ENCODE data around the gene SLC8B1. TPM values are rescaled to one million over a fixed set of nuclear protein-coding genes. Genes with fewer than 3 reads are reported as not detected.
A peak's percentile ranks its signal among the peaks of the same experiment; 100 is the strongest.

Gene SLC8B1
- total RNA-seq, 1 donor from 2014 or later: 39.3 TPM

- Histone ChIP-seq H3K36me3 (no peaks in the 10 kb centered on the region), H3K4me3 (no peak overlapping the region), H3K27me3 (ENCODE audit: low read depth) (no peaks in the 10 kb centered on the region), H3K27ac (no peak overlapping the region), H3K4me1 (no peaks in the 10 kb centered on the region), H3K9me3 (no peaks in the 10 kb centered on the region)
- intact Hi-C loops (cut with DNase I): loop anchor here (10.0 kb wide), 1 partner anchor 146 kb away; no protein-coding TSS in a partner anchor
- ATAC-seq: no peak
- TF ChIP-seq CTCF (IDR thresholded peaks at IDR 0.05): no peak
- no peak for DNase-seq
Observed at GRCh38 chr12:113351089-113351488, 16.2 kb upstream of the SLC8B1 start.

GRCh38 chr12:113348849-113349536 is 14.1 kb upstream of the SLC8B1 start:
- H3K4me3 ChIP-seq: no peak overlapping the region
- H3K4me1 ChIP-seq: no peaks in the 10 kb centered on the region
- no peaks in the 10 kb centered on the region for H3K27me3 ChIP-seq (ENCODE audit: low read depth)
- no peak for TF ChIP-seq CTCF (IDR thresholded peaks at IDR 0.05)
- intact Hi-C loops (cut with DNase I): no loop called here
- H3K9me3 ChIP-seq: no peaks in the 10 kb centered on the region
- DNase-seq (no peak), ATAC-seq (no peak)
- no peak overlapping the region for H3K27ac ChIP-seq
- no peaks in the 10 kb centered on the region for H3K36me3 ChIP-seq

- intact Hi-C loops (cut with DNase I): no loop called here
- no peaks in the 10 kb centered on the region for H3K9me3 ChIP-seq
- no peak for TF ChIP-seq CTCF (IDR thresholded peaks at IDR 0.05)
- no peaks in the 10 kb centered on the region for H3K4me1 ChIP-seq
- no peaks in the 10 kb centered on the region for H3K27me3 ChIP-seq (ENCODE audit: low read depth)
- H3K27ac ChIP-seq: no peak overlapping the region
- no peak overlapping the region for H3K4me3 ChIP-seq
- DNase-seq (no peak), ATAC-seq (no peak)
- no peaks in the 10 kb centered on the region for H3K36me3 ChIP-seq
Observed at GRCh38 chr12:113347892-113348291, 13.0 kb upstream of the SLC8B1 start.

- H3K36me3 ChIP-seq: no peaks in the 10 kb centered on the region
- DNase-seq: no peak
- H3K4me3 ChIP-seq: no peak overlapping the region
- intact Hi-C loops (cut with DNase I): no loop called here
- H3K4me1 ChIP-seq: no peaks in the 10 kb centered on the region
- H3K27me3 ChIP-seq (ENCODE audit: low read depth): no peaks in the 10 kb centered on the region
- no peak for TF ChIP-seq CTCF (IDR thresholded peaks at IDR 0.05)
- no peak overlapping the region for H3K27ac ChIP-seq
- H3K9me3 ChIP-seq: no peaks in the 10 kb centered on the region
- ATAC-seq: no peak
Observed at GRCh38 chr12:113347107-113347506, 12.2 kb upstream of the SLC8B1 start.

- TF ChIP-seq CTCF (IDR thresholded peaks at IDR 0.05): no peak
- Histone ChIP-seq H3K4me1 (no peaks in the 10 kb centered on the region), H3K27me3 (ENCODE audit: low read depth) (no peaks in the 10 kb centered on the region), H3K36me3 (no peaks in the 10 kb centered on the region), H3K27ac (no peak overlapping the region), H3K4me3 (no peak overlapping the region), H3K9me3 (no peaks in the 10 kb centered on the region)
- DNase-seq: no peak
- peak; percentile 44 to 75 for ATAC-seq
- intact Hi-C loops (cut with DNase I): no loop called here
Observed at GRCh38 chr12:113346353-113346752, 11.4 kb upstream of the SLC8B1 start.

Measured in lower lobe of right lung (tissue), 2 donors.